Fibroblast of lung (primary cell): Measurements from ENCODE around the gene WWOX. TPM values are rescaled to one million over a fixed set of nuclear protein-coding genes. Genes with fewer than 3 reads are reported as not detected.

Experiments used
- DNase-seq, 2 donors: peaks; one replicate each; pipeline versions ENCODE4 v3.0.0 to v3.0.0-alpha.2; 2010; ENCODE audit warnings: low read depth in 2 of 2
- H2AFZ ChIP-seq: 2 replicates; pipeline ENCODE4 v1.5.1; 2012; ENCODE audit warnings: low read length, control low read depth, inconsistent platforms
- H3K27ac ChIP-seq: 2 replicates; pipeline ENCODE4 v1.5.1; 2011; ENCODE audit warnings: low read length, control low read depth; ENCODE audit not compliant: insufficient read depth
- H3K27me3 ChIP-seq: 2 replicates; pipeline ENCODE4 v1.5.1; 2011; ENCODE audit warnings: mild to moderate bottlenecking, low read length; ENCODE audit not compliant: control insufficient read depth, insufficient read depth
- H3K36me3 ChIP-seq: 2 replicates; pipeline ENCODE4 v1.5.1; 2011; ENCODE audit warnings: low read length; ENCODE audit not compliant: control insufficient read depth, insufficient read depth
- H3K4me1 ChIP-seq: 2 replicates; pipeline ENCODE4 v1.5.1; 2011; ENCODE audit warnings: low read length; ENCODE audit not compliant: control insufficient read depth, insufficient read depth; ENCODE audit errors: extremely low read depth
- H3K4me2 ChIP-seq: 2 replicates; pipeline ENCODE4 v1.5.1; 2011; ENCODE audit warnings: low read length, control low read depth; ENCODE audit not compliant: insufficient read depth; ENCODE audit errors: extremely low read depth
- H3K4me3 ChIP-seq, 4 experiments: fragments of 200-600 bp in 1 of 4; sonication (generic) in 1 of 4; replicated peaks in 1 of 4; 2 replicates each; pipeline ENCODE4 v1.5.1; 2011 to 2016; ENCODE audit warnings: low read length in 4 of 4, low read depth in 3 of 4, mild to moderate bottlenecking in 3 of 4, control low read depth in 2 of 4, inconsistent platforms in 1 of 4, mixed read lengths in 1 of 4; ENCODE audit not compliant: insufficient read depth in 1 of 4; ENCODE audit errors: control extremely low read depth in 1 of 4
- H3K79me2 ChIP-seq: 2 replicates; pipeline ENCODE4 v1.5.1; 2012; ENCODE audit warnings: mild to moderate bottlenecking, low read length, inconsistent platforms; ENCODE audit not compliant: control insufficient read depth, insufficient read depth
- H3K9ac ChIP-seq: 2 replicates; pipeline ENCODE4 v1.5.1; 2011; ENCODE audit warnings: mild to moderate bottlenecking, low read length, control low read depth; ENCODE audit not compliant: insufficient read depth
- H3K9me3 ChIP-seq: 2 replicates; pipeline ENCODE4 v1.5.1; 2012; ENCODE audit warnings: low read depth, low read length; ENCODE audit not compliant: control insufficient read depth, insufficient read depth
- H4K20me1 ChIP-seq: 2 replicates; pipeline ENCODE4 v1.5.1; 2011; ENCODE audit warnings: low read length; ENCODE audit not compliant: control insufficient read depth, insufficient read depth; ENCODE audit errors: extremely low read depth
- EZH2 ChIP-seq: IDR thresholded peaks from 2 replicates; pipeline ENCODE4 v1.5.1; 2012; ENCODE audit warnings: low read length, control low read depth, mild to moderate bottlenecking; ENCODE audit errors: missing control alignments
- polyA plus RNA-seq, 2 donors: library from polyadenylated mRNA; depleted of rRNA in 1 of 2; stranded (reverse) in 1 of 2; unstranded in 1 of 2; fragments of >200 nt; gene quantifications; 2 replicates each; pipeline ENCODE4 v1.2.1, GENCODE V29; 2011 to 2012; ENCODE audit warnings: missing spikeins in 1 of 2
- total RNA-seq: library from RNA; depleted of rRNA; stranded (reverse); fragments of >200 nt; gene quantifications from 2 replicates; pipeline ENCODE4 v1.2.1, GENCODE V29; 2014
- TF ChIP-seq, protein P1 (sequence below), 2 donors: IDR thresholded peaks in 1 of 2; conservative IDR thresholded peaks in 1 of 2; 1 replicate in 1 of 2; 2 replicates in 1 of 2; pipeline ENCODE4 v1.5.1; 2011 to 2012; ENCODE audit warnings: low read length in 2 of 2, control low read depth in 1 of 2, inconsistent platforms in 1 of 2, low read depth in 1 of 2, mild to moderate bottlenecking in 1 of 2

The WWOX gene
- total and polyA plus RNA-seq, 2 donors (not counting 1 experiment from before 2014, with no cell fraction given) = 5.6 to 16.3 TPM

GRCh38 chr16:78650339-78651074 lies 551.1 kb downstream of the WWOX start:
- Histone ChIP-seq H3K4me1 (no peaks in the 10 kb centered on the region), H3K9me3 (no peaks in the 10 kb centered on the region), H4K20me1 (no peaks in the 10 kb centered on the region), H3K9ac (no peak overlapping the region), H3K27ac (no peak overlapping the region), H3K27me3 (no peaks in the 10 kb centered on the region), H3K36me3 (no peaks in the 10 kb centered on the region), H3K4me3 (no peak overlapping the region), H3K4me2 (no peak overlapping the region), H3K79me2 (no peaks in the 10 kb centered on the region), H2AFZ (no peak overlapping the region)
- no peak for TF ChIP-seq EZH2
- DNase-seq = no peak

GRCh38 chr16:78654929-78655328 lies 555.5 kb downstream of the WWOX start:
- Histone ChIP-seq H3K36me3 (no peaks in the 10 kb centered on the region), H3K4me1 (no peaks in the 10 kb centered on the region), H3K27me3 (no peaks in the 10 kb centered on the region), H3K9ac (no peak overlapping the region), H3K4me3 (no peak overlapping the region), H3K79me2 (no peaks in the 10 kb centered on the region), H4K20me1 (no peaks in the 10 kb centered on the region), H3K9me3 (no peaks in the 10 kb centered on the region), H2AFZ (no peak overlapping the region), H3K4me2 (no peak overlapping the region), H3K27ac (no peak overlapping the region)
- TF ChIP-seq EZH2 = no peak
- TF ChIP-seq, protein P1, sequence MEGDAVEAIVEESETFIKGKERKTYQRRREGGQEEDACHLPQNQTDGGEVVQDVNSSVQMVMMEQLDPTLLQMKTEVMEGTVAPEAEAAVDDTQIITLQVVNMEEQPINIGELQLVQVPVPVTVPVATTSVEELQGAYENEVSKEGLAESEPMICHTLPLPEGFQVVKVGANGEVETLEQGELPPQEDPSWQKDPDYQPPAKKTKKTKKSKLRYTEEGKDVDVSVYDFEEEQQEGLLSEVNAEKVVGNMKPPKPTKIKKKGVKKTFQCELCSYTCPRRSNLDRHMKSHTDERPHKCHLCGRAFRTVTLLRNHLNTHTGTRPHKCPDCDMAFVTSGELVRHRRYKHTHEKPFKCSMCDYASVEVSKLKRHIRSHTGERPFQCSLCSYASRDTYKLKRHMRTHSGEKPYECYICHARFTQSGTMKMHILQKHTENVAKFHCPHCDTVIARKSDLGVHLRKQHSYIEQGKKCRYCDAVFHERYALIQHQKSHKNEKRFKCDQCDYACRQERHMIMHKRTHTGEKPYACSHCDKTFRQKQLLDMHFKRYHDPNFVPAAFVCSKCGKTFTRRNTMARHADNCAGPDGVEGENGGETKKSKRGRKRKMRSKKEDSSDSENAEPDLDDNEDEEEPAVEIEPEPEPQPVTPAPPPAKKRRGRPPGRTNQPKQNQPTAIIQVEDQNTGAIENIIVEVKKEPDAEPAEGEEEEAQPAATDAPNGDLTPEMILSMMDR (conservative IDR thresholded peaks at IDR 0.05 in 1 of 2, IDR thresholded peaks at IDR 0.05 in 1 of 2; ENCODE audit: low read depth in 1 of 2, low read length in 2 of 2) = no peak
- no peak for DNase-seq

DNA sequence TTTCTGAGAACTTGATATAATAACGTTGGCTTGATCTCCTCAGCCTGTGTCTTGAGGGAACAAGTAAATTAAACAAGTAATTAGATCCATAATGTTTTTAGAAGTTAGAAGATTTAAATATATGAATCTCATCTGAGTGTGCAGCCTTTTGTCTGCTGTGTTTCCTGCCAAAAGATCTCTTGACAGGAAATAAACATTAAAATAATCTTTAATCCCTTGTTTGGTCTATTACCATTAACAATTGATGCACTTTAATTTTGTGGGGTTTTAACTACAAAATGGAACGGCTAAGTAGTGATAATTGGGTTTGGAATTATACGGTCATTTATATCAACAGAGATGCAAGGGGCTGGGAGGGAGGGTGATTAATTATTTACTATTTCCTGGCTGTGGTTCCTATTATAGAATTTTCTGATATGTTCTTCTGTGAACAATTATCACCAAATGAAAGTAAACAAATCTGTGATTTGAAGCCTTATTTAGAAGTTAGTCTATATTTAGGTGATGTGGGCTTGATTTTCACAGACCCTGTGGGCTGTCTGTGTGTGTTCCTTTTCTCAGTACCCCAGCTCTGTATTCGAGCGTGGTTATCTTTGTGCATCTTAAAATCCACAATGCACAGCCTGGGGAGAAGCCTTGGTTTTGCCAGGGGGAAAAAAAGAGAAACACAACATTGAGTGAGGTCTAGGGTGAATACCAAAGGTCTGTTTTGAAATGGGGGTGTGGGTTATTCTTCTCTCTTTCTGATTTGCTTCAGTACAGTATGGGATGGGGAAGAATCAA lies 556.1 kb downstream of the WWOX start:
- H3K27me3 ChIP-seq = no peaks in the 10 kb centered on the region
- H3K4me2 ChIP-seq = no peak overlapping the region
- H3K9ac ChIP-seq = no peak overlapping the region
- no peak overlapping the region for H3K27ac ChIP-seq
- DNase-seq = no peak
- TF ChIP-seq EZH2 = no peak
- H4K20me1 ChIP-seq = no peaks in the 10 kb centered on the region
- H3K9me3 ChIP-seq = no peaks in the 10 kb centered on the region
- no peaks in the 10 kb centered on the region for H3K4me1 ChIP-seq
- H3K79me2 ChIP-seq = no peaks in the 10 kb centered on the region
- H3K4me3 ChIP-seq = no peak overlapping the region
- H2AFZ ChIP-seq = no peak overlapping the region
- no peaks in the 10 kb centered on the region for H3K36me3 ChIP-seq

DNA sequence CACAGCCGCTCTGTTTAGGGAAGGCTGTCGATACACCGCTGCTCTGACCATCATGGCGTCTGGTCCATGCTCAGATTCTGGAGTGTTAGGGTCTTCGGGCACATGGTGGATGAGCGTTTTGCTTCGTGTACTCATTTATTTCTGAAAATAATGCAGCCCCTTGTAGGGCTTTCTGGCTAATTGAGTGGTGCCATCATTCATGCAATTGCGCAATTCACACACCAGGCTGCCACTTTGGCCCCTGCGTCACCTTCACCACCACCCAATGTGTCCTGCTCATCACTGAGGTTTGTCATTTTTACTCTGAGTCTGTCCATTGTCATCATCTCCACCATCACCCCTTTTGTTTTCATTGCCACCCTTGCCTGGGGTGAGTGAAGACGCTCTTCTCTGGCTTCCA lies 557.4 kb downstream of the WWOX start:
- H3K27ac ChIP-seq = no peak overlapping the region
- H3K36me3 ChIP-seq = no peaks in the 10 kb centered on the region
- H3K4me1 ChIP-seq = no peaks in the 10 kb centered on the region
- H3K4me2 ChIP-seq = no peak overlapping the region
- H3K9me3 ChIP-seq = no peaks in the 10 kb centered on the region
- no peak overlapping the region for H2AFZ ChIP-seq
- no peak overlapping the region for H3K9ac ChIP-seq
- H4K20me1 ChIP-seq = no peaks in the 10 kb centered on the region
- H3K27me3 ChIP-seq = no peaks in the 10 kb centered on the region
- no peaks in the 10 kb centered on the region for H3K79me2 ChIP-seq
- no peak overlapping the region for H3K4me3 ChIP-seq
- no peak for DNase-seq
- no peak for TF ChIP-seq EZH2
- TF ChIP-seq, protein P1 (conservative IDR thresholded peaks at IDR 0.05 in 1 of 2, IDR thresholded peaks at IDR 0.05 in 1 of 2; ENCODE audit: low read depth in 1 of 2, low read length in 2 of 2) = no peak
